ENCODE measurements around the gene MRPS14.
"Not testable (repeated sequence)": the region's sequence is repeated elsewhere in the genome, so short reads cannot be mapped to it uniquely, and the experiment has no call there.

- not testable (repeated sequence) for TF ChIP-seq CTCF, POLR2A (IDR thresholded peaks at IDR 0.05)
Observed at GRCh38 chr1:175023922-175024242, 657 bp upstream of the MRPS14 start.
